HepG2 (cell line): ENCODE measurements around the gene GCG. TPM values are rescaled to one million over a fixed set of nuclear protein-coding genes. Genes with fewer than 3 reads are reported as not detected.

Experiments
- ATAC-seq: fragments of 200-7000 bp; cut with Tn5 transposase; 3 replicates; pipeline ENCODE4 v1.9.1; 2020; ENCODE audit warnings: mild to moderate bottlenecking, moderate library complexity
- BruUV-seq: library from RNA; stranded (reverse); fragments of 400-500 nt; replicated peaks from 2 replicates; lab custom pipeline; 2021; lab: Mats Ljungman, UMichigan
- CTCF ChIA-PET: fragments of 300-600 bp; formaldehyde crosslinking; extraction: SDS; loops from one replicate; lab custom pipeline; 2021; ENCODE audit warnings: low total read pairs, inconsistent platforms, low intra/inter-chr PET ratio; lab: Yijun Ruan, JAX
- POLR2A ChIA-PET: fragments of 350-600 bp; sonication (Branson Sonifier 250); formaldehyde crosslinking; loops from one replicate; lab custom pipeline; 2020; ENCODE audit warnings: antibody characterized with exemption, inconsistent platforms; lab: Yijun Ruan, JAX
- DNase-seq: peaks from one replicate; pipeline ENCODE4 v3.0.0-alpha.2; 2015; ENCODE audit warnings: low spot score
- FAIRE-seq: peaks from 3 replicates; lab custom pipeline; 2011; peaks lifted over from hg19 to GRCh38; lab: Jason Lieb, UNC
- H2AFZ ChIP-seq: one replicate; pipeline ENCODE4 v1.6.1; 2011; ENCODE audit warnings: low read length, inconsistent platforms
- H3K27ac ChIP-seq: fragments of 300-600 bp; 3 replicates; pipeline ENCODE4 v1.8.0; 2011; ENCODE audit warnings: mixed run types, mild to moderate bottlenecking, mixed read lengths, low read length, inconsistent platforms; ENCODE audit not compliant: insufficient read depth; ENCODE audit errors: extremely low read length
- H3K27me3 ChIP-seq, 2 experiments: fragments of 200-600 bp in 1 of 2; 2 replicates in 1 of 2; 3 replicates in 1 of 2; pipeline versions ENCODE4 v1.6.0 to v1.8.0; 2011; ENCODE audit warnings: low read length in 2 of 2, mild to moderate bottlenecking in 2 of 2, moderate library complexity in 2 of 2, inconsistent platforms in 1 of 2; ENCODE audit not compliant: insufficient read depth in 2 of 2, control insufficient read depth in 1 of 2
- H3K36me3 ChIP-seq, 2 experiments: fragments of 200-600 bp in 1 of 2; replicated peaks in 1 of 2; 2 replicates in 1 of 2; 3 replicates in 1 of 2; pipeline versions ENCODE4 v1.5.1 to v1.8.0; 2011; ENCODE audit warnings: low read length in 2 of 2, inconsistent platforms in 1 of 2; ENCODE audit not compliant: insufficient read depth in 2 of 2, control insufficient read depth in 1 of 2
- H3K4me1 ChIP-seq: 2 replicates; pipeline ENCODE4 v1.5.1; 2012; ENCODE audit warnings: low read length, inconsistent platforms; ENCODE audit not compliant: insufficient read depth
- H3K4me2 ChIP-seq: 2 replicates; pipeline ENCODE4 v1.6.0; 2011; ENCODE audit warnings: low read depth, low read length, inconsistent platforms
- H3K4me3 ChIP-seq, 3 experiments: fragments of 200-600 bp in 1 of 3; sonication (generic), shearing (Covaris generic) in 1 of 3; replicated peaks in 1 of 3; 2 replicates each; pipeline ENCODE4 v1.5.1; 2011 to 2016; ENCODE audit warnings: low read length in 3 of 3, inconsistent platforms in 2 of 3, low read depth in 2 of 3, mild to moderate bottlenecking in 2 of 3, control low read depth in 1 of 3, mixed read lengths in 1 of 3; ENCODE audit not compliant: insufficient read depth in 1 of 3
- H3K79me2 ChIP-seq: one replicate; pipeline ENCODE4 v1.6.1; 2011; ENCODE audit warnings: low read length, inconsistent platforms; ENCODE audit not compliant: insufficient read depth
- H3K9ac ChIP-seq: 2 replicates; pipeline ENCODE4 v1.6.0; 2011; ENCODE audit warnings: mild to moderate bottlenecking, low read depth, low read length, inconsistent platforms; ENCODE audit not compliant: insufficient read depth
- H3K9me3 ChIP-seq: 2 replicates; pipeline ENCODE4 v1.5.1; 2012; ENCODE audit warnings: mild to moderate bottlenecking, low read length
- H4K20me1 ChIP-seq: 2 replicates; pipeline ENCODE4 v1.6.0; 2011; ENCODE audit warnings: inconsistent platforms, mild to moderate bottlenecking, low read length, moderate library complexity; ENCODE audit not compliant: insufficient read depth
- HOXA3 ChIP-seq: sonication (generic); formaldehyde crosslinking; IDR thresholded peaks from 2 replicates; pipeline ENCODE4 v1.5.0; 2020; ENCODE audit warnings: missing genetic modification reagents
- WGBS: methylation state at CpG from one replicate; pipeline ENCODE4 v1.1.6; 2017; ENCODE audit warnings: low lambda C conversion rate; 5-methylcytosine and 5-hydroxymethylcytosine counted together
- in situ Hi-C: cut with HindIII; loops from 2 replicates; pipeline ENCODE4 v1.10.0; 2017; ENCODE audit warnings: low pct_unique_long_range_greater_than_20kb; ENCODE audit not compliant: extremely low pct_ligation_motif_present
- intact Hi-C: fragments of 100-400 bp; cut with micrococcal nuclease; formaldehyde crosslinking; loops from one replicate; pipeline ENCODE4 v1.10.0; 2022; ENCODE audit not compliant: unreplicated experiment
- polyA plus RNA-seq, 8 experiments: library from polyadenylated mRNA; depleted of rRNA in 3 of 8; stranded (reverse) in 7 of 8; unstranded in 1 of 8; fragments of >200 nt; fragmentation: Illumina TruSeq in 4 of 8; extraction: Trizol in 4 of 8; gene quantifications; 2 replicates each; pipeline versions ENCODE4 v1.2.1 to v1.2.3, GENCODE V29; 2011 to 2016; ENCODE audit warnings: low read depth in 4 of 8, missing spikeins in 1 of 8, mixed read lengths in 1 of 8; ENCODE audit not compliant: insufficient read depth in 1 of 8
- total RNA-seq, 5 experiments: library from RNA; depleted of rRNA; stranded (reverse); fragments of >200 nt; fragmentation: Illumina TruSeq; extraction: Trizol; gene quantifications; 2 replicates each; pipeline ENCODE4 v1.2.3, GENCODE V29; 2016; ENCODE audit warnings: low read depth in 1 of 5
- TF ChIP-seq, protein P1 (sequence below), 2 experiments: fragments of 450-650 bp in 1 of 2; sonication (generic) in 1 of 2; formaldehyde crosslinking in 1 of 2; IDR thresholded peaks; 2 replicates each; pipeline versions ENCODE4 v1.6.1 to v1.8.0; 2016 to 2022; ENCODE audit warnings: antibody characterized with exemption in 1 of 2, mild to moderate bottlenecking in 1 of 2, missing genetic modification reagents in 1 of 2
- TF ChIP-seq, protein P2 (sequence below): sonication (generic); formaldehyde crosslinking; IDR thresholded peaks from 2 replicates; pipeline ENCODE4 v1.4.0; 2020; ENCODE audit warnings: missing genetic modification reagents
- TF ChIP-seq, protein P3 (sequence below): sonication (generic); formaldehyde crosslinking; IDR thresholded peaks from 2 replicates; pipeline ENCODE4 v1.5.1; 2020; ENCODE audit warnings: mild to moderate bottlenecking, missing genetic modification reagents, borderline replicate concordance
- TF ChIP-seq, protein P4 (sequence below): IDR thresholded peaks from 2 replicates; pipeline ENCODE4 v1.6.1; 2016; ENCODE audit warnings: missing biosample characterization, missing genetic modification reagents, low read depth

Gene GCG
- total and polyA plus RNA-seq, 2 of the 13 experiments (the other 11 are each of a cell fraction or from before 2014, with no cell fraction given), result not detected

GRCh38 chr2:162127422-162127821 lies 24.6 kb downstream of the GCG start:
- WGBS, result 25% methylated on average over 2 of the region's 2 CpGs
- in situ Hi-C loops, result loop anchor here (5.0 kb wide), 2 partner anchors 115 to 540 kb away; no protein-coding TSS in a partner anchor
- H3K9ac ChIP-seq, result no peak overlapping the region
- H3K4me3 ChIP-seq, result no peak overlapping the region
- H3K36me3 ChIP-seq, result no peaks in the 10 kb centered on the region
- intact Hi-C loops, result no loop called here
- no peak for FAIRE-seq
- ATAC-seq, result no peak
- no peak overlapping the region for H2AFZ ChIP-seq
- H3K27me3 ChIP-seq, result no peaks in the 10 kb centered on the region; a peak in 1 of 5 replicates
- H3K79me2 ChIP-seq, result no peaks in the 10 kb centered on the region
- H3K4me1 ChIP-seq, result no peaks in the 10 kb centered on the region
- ChIA-PET POLR2A (no interaction called here), CTCF (no interaction called here)
- H3K4me2 ChIP-seq, result no peak overlapping the region
- no peaks in the 10 kb centered on the region for H4K20me1 ChIP-seq
- no peaks in the 10 kb centered on the region for H3K9me3 ChIP-seq
- H3K27ac ChIP-seq, result no peak overlapping the region
- no peak for DNase-seq
- no TSS peak for BruUV-seq
- TF ChIP-seq, protein P1, sequence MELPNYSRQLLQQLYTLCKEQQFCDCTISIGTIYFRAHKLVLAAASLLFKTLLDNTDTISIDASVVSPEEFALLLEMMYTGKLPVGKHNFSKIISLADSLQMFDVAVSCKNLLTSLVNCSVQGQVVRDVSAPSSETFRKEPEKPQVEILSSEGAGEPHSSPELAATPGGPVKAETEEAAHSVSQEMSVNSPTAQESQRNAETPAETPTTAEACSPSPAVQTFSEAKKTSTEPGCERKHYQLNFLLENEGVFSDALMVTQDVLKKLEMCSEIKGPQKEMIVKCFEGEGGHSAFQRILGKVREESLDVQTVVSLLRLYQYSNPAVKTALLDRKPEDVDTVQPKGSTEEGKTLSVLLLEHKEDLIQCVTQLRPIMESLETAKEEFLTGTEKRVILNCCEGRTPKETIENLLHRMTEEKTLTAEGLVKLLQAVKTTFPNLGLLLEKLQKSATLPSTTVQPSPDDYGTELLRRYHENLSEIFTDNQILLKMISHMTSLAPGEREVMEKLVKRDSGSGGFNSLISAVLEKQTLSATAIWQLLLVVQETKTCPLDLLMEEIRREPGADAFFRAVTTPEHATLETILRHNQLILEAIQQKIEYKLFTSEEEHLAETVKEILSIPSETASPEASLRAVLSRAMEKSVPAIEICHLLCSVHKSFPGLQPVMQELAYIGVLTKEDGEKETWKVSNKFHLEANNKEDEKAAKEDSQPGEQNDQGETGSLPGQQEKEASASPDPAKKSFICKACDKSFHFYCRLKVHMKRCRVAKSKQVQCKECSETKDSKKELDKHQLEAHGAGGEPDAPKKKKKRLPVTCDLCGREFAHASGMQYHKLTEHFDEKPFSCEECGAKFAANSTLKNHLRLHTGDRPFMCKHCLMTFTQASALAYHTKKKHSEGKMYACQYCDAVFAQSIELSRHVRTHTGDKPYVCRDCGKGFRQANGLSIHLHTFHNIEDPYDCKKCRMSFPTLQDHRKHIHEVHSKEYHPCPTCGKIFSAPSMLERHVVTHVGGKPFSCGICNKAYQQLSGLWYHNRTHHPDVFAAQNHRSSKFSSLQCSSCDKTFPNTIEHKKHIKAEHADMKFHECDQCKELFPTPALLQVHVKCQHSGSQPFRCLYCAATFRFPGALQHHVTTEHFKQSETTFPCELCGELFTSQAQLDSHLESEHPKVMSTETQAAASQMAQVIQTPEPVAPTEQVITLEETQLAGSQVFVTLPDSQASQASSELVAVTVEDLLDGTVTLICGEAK (IDR thresholded peaks at IDR 0.05), result no peak
- TF ChIP-seq, protein P1 (CRISPR knock-in tag; IDR thresholded peaks at IDR 0.05), result no peak
- TF ChIP-seq, protein P2, sequence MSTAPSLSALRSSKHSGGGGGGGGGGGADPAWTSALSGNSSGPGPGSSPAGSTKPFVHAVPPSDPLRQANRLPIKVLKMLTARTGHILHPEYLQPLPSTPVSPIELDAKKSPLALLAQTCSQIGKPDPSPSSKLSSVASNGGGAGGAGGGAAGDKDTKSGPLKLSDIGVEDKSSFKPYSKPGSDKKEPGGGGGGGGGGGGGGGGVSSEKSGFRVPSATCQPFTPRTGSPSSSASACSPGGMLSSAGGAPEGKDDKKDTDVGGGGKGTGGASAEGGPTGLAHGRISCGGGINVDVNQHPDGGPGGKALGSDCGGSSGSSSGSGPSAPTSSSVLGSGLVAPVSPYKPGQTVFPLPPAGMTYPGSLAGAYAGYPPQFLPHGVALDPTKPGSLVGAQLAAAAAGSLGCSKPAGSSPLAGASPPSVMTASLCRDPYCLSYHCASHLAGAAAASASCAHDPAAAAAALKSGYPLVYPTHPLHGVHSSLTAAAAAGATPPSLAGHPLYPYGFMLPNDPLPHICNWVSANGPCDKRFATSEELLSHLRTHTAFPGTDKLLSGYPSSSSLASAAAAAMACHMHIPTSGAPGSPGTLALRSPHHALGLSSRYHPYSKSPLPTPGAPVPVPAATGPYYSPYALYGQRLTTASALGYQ (CRISPR knock-in tag), result no peak
- TF ChIP-seq HOXA3 (CRISPR knock-in tag), result no peak
- TF ChIP-seq, protein P3, sequence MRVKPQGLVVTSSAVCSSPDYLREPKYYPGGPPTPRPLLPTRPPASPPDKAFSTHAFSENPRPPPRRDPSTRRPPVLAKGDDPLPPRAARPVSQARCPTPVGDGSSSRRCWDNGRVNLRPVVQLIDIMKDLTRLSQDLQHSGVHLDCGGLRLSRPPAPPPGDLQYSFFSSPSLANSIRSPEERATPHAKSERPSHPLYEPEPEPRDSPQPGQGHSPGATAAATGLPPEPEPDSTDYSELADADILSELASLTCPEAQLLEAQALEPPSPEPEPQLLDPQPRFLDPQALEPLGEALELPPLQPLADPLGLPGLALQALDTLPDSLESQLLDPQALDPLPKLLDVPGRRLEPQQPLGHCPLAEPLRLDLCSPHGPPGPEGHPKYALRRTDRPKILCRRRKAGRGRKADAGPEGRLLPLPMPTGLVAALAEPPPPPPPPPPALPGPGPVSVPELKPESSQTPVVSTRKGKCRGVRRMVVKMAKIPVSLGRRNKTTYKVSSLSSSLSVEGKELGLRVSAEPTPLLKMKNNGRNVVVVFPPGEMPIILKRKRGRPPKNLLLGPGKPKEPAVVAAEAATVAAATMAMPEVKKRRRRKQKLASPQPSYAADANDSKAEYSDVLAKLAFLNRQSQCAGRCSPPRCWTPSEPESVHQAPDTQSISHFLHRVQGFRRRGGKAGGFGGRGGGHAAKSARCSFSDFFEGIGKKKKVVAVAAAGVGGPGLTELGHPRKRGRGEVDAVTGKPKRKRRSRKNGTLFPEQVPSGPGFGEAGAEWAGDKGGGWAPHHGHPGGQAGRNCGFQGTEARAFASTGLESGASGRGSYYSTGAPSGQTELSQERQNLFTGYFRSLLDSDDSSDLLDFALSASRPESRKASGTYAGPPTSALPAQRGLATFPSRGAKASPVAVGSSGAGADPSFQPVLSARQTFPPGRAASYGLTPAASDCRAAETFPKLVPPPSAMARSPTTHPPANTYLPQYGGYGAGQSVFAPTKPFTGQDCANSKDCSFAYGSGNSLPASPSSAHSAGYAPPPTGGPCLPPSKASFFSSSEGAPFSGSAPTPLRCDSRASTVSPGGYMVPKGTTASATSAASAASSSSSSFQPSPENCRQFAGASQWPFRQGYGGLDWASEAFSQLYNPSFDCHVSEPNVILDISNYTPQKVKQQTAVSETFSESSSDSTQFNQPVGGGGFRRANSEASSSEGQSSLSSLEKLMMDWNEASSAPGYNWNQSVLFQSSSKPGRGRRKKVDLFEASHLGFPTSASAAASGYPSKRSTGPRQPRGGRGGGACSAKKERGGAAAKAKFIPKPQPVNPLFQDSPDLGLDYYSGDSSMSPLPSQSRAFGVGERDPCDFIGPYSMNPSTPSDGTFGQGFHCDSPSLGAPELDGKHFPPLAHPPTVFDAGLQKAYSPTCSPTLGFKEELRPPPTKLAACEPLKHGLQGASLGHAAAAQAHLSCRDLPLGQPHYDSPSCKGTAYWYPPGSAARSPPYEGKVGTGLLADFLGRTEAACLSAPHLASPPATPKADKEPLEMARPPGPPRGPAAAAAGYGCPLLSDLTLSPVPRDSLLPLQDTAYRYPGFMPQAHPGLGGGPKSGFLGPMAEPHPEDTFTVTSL (CRISPR knock-in tag), result no peak
- TF ChIP-seq, protein P4, sequence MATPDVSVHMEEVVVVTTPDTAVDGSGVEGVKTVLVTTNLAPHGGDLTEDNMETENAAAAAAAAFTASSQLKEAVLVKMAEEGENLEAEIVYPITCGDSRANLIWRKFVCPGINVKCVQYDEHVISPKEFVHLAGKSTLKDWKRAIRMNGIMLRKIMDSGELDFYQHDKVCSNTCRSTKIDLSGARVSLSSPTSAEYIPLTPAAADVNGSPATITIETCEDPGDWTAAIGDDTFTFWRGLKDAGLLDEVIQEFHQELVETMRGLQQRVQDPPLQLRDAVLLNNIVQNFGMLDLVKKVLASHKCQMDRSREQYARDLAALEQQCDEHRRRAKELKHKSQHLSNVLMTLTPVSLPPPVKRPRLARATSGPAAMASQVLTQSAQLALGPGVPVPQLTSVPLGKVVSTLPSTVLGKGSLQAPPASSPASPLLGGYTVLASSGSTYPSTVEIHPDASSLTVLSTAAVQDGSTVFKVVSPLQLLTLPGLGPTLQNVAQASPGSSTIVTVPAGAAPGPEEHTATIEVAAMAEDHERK (CRISPR knock-in tag), result no peak
